Subcutaneous abdominal adipose tissue (tissue), 5 donors: ENCODE data around the gene COQ4.

Source experiments
- H3K27ac ChIP-seq: one replicate; pipeline ENCODE4 v1.7.0; 2013; ENCODE audit warnings: low read depth, mild to moderate bottlenecking, inconsistent platforms, low read length, moderate library complexity
- H3K27me3 ChIP-seq, 5 donors: one replicate each; pipeline ENCODE4 v1.7.0; 2013; ENCODE audit warnings: low read length in 5 of 5, inconsistent platforms in 1 of 5; ENCODE audit not compliant: control insufficient read depth in 5 of 5, insufficient read depth in 4 of 5
- H3K36me3 ChIP-seq, 5 donors: one replicate each; pipeline ENCODE4 v1.7.0; 2013; ENCODE audit warnings: low read length in 5 of 5; ENCODE audit not compliant: control insufficient read depth in 5 of 5, insufficient read depth in 5 of 5
- H3K4me1 ChIP-seq, 5 donors: one replicate each; pipeline ENCODE4 v1.7.0; 2013; ENCODE audit warnings: low read length in 5 of 5, mild to moderate bottlenecking in 3 of 5, moderate library complexity in 1 of 5; ENCODE audit not compliant: control insufficient read depth in 5 of 5, insufficient read depth in 5 of 5
- H3K4me3 ChIP-seq, 5 donors: one replicate each; pipeline ENCODE4 v1.7.0; 2013; ENCODE audit warnings: low read length in 5 of 5, low read depth in 1 of 5
- H3K9ac ChIP-seq, 5 donors: one replicate each; pipeline ENCODE4 v1.7.0; 2013; ENCODE audit warnings: low read length in 5 of 5, mild to moderate bottlenecking in 4 of 5, moderate library complexity in 3 of 5
- H3K9me3 ChIP-seq, 5 donors: one replicate each; pipeline ENCODE4 v1.7.0; 2013; ENCODE audit warnings: low read length in 5 of 5; ENCODE audit not compliant: control insufficient read depth in 5 of 5
- donor health status: healthy.
- donor health status: healthy.
- donor health status: healthy.
- donor health status: healthy.
- donor health status: healthy.

Gene COQ4

GRCh38 chr9:128340691-128341434, 18.2 kb downstream of the COQ4 start:
- peaks cover 3 to 17% (median 15%) of the 10 kb centered on the region in 5 donors for H3K4me1 ChIP-seq
- H3K27ac ChIP-seq, result no peak overlapping the region
- H3K9me3 ChIP-seq, result no peaks in the 10 kb centered on the region
- H3K27me3 ChIP-seq, result no peaks in the 10 kb centered on the region
- peak overlapping the region; percentile 71 to 84 (median 79) for H3K4me3 ChIP-seq
- H3K36me3 ChIP-seq, result peaks cover 0 to 32% (median 28%) of the 10 kb centered on the region in 5 donors
- peak overlapping the region; percentile 66 to 85 (median 80) for H3K9ac ChIP-seq

GRCh38 chr9:128341435-128341849, 18.8 kb downstream of the COQ4 start:
- peak overlapping the region; percentile 66 to 85 (median 80) for H3K9ac ChIP-seq
- peak overlapping the region; percentile 71 to 84 (median 79) for H3K4me3 ChIP-seq
- H3K27me3 ChIP-seq, result no peaks in the 10 kb centered on the region
- no peaks in the 10 kb centered on the region for H3K9me3 ChIP-seq
- no peak overlapping the region for H3K27ac ChIP-seq
- H3K36me3 ChIP-seq, result peaks cover 0 to 36% (median 29%) of the 10 kb centered on the region in 5 donors
- H3K4me1 ChIP-seq, result peaks cover 3 to 17% (median 15%) of the 10 kb centered on the region in 5 donors

- Histone ChIP-seq H3K27me3 (no peaks in the 10 kb centered on the region), H3K9me3 (no peaks in the 10 kb centered on the region), H3K36me3 (peaks cover 4 to 50% (median 42%) of the 10 kb centered on the region in 5 donors), H3K4me3 (no peak overlapping the region), H3K4me1 (peaks cover 3 to 17% (median 15%) of the 10 kb centered on the region in 5 donors), H3K9ac (no peak overlapping the region), H3K27ac (no peak overlapping the region)
These were observed 20.5 kb downstream of the COQ4 start for GRCh38 chr9:128342971-128343680.

DNA sequence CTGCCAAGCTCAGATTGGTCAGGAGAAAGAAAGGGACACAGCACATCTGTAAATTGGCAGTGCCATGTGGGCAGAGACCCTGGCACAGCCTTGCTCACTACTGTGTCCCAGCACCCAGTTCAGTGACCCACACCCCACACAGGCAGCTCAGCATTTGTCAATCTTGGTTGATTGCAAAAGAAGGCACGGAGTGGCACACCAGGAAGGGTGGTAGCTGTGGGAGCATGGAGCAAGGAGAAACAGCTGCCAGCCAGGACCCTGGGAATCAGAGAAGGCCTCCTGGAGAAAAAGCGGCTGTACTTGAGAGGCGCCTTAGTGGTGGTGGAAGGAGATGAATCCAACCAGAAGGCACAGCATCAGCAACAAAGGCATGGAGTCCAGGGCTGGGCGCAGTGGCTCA, 21.2 kb downstream of the COQ4 start:
- peaks cover 3 to 17% (median 15%) of the 10 kb centered on the region in 5 donors for H3K4me1 ChIP-seq
- H3K36me3 ChIP-seq, result peaks cover 4 to 58% (median 49%) of the 10 kb centered on the region in 5 donors
- no peaks in the 10 kb centered on the region for H3K27me3 ChIP-seq
- H3K9ac ChIP-seq, result no peak overlapping the region
- no peak overlapping the region for H3K27ac ChIP-seq
- no peak overlapping the region for H3K4me3 ChIP-seq
- H3K9me3 ChIP-seq, result no peaks in the 10 kb centered on the region

GRCh38 chr9:128344931-128345605, 22.4 kb downstream of the COQ4 start:
- no peak overlapping the region for H3K4me3 ChIP-seq
- H3K9me3 ChIP-seq, result no peaks in the 10 kb centered on the region
- H3K36me3 ChIP-seq, result peaks cover 4 to 70% (median 61%) of the 10 kb centered on the region in 5 donors
- H3K27ac ChIP-seq, result no peak overlapping the region
- H3K27me3 ChIP-seq, result no peaks in the 10 kb centered on the region
- peaks cover 3 to 11% (median 10%) of the 10 kb centered on the region in 5 donors for H3K4me1 ChIP-seq
- no peak overlapping the region for H3K9ac ChIP-seq

GRCh38 chr9:128349125-128349524, 26.5 kb downstream of the COQ4 start:
- Histone ChIP-seq H3K4me1 (no peaks in the 10 kb centered on the region), H3K36me3 (peaks cover 4 to 75% (median 68%) of the 10 kb centered on the region in 5 donors), H3K9ac (no peak overlapping the region), H3K27me3 (no peaks in the 10 kb centered on the region), H3K27ac (no peak overlapping the region), H3K4me3 (no peak overlapping the region), H3K9me3 (no peaks in the 10 kb centered on the region)

- H3K4me1 ChIP-seq, result no peaks in the 10 kb centered on the region
- H3K4me3 ChIP-seq, result no peak overlapping the region
- no peaks in the 10 kb centered on the region for H3K27me3 ChIP-seq
- H3K36me3 ChIP-seq, result peaks cover 4 to 72% (median 66%) of the 10 kb centered on the region in 5 donors
- no peak overlapping the region for H3K27ac ChIP-seq
- H3K9me3 ChIP-seq, result no peaks in the 10 kb centered on the region
- H3K9ac ChIP-seq, result no peak overlapping the region
These were observed 27.1 kb downstream of the COQ4 start for GRCh38 chr9:128349772-128350171.

DNA sequence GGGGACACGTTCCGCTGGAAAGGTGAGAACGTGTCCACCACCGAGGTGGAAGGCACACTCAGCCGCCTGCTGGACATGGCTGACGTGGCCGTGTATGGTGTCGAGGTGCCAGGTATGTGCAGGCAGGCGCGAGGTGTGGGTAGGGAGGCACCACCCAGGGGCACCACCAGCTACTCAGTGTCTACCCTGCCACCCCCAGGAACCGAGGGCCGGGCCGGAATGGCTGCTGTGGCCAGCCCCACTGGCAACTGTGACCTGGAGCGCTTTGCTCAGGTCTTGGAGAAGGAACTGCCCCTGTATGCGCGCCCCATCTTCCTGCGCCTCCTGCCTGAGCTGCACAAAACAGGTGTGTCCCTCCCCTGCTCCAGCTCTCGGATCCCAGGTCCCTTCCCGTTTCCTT, 32.8 kb downstream of the COQ4 start:
- no peaks in the 10 kb centered on the region for H3K9me3 ChIP-seq
- H3K36me3 ChIP-seq, result peaks cover 0 to 54% (median 36%) of the 10 kb centered on the region in 5 donors
- H3K9ac ChIP-seq, result no peak overlapping the region
- no peaks in the 10 kb centered on the region for H3K4me1 ChIP-seq
- H3K4me3 ChIP-seq, result no peak overlapping the region
- H3K27ac ChIP-seq, result no peak overlapping the region
- no peaks in the 10 kb centered on the region for H3K27me3 ChIP-seq

GRCh38 chr9:128358090-128358489, 35.5 kb downstream of the COQ4 start:
- Histone ChIP-seq H3K4me3 (no peak overlapping the region), H3K9ac (no peak overlapping the region), H3K36me3 (peaks cover 0 to 45% (median 26%) of the 10 kb centered on the region in 5 donors), H3K4me1 (peaks cover 6 to 15% (median 11%) of the 10 kb centered on the region in 5 donors), H3K27me3 (no peaks in the 10 kb centered on the region), H3K27ac (no peak overlapping the region), H3K9me3 (no peaks in the 10 kb centered on the region)
